ENCODE results near the gene SERINC2. TPM values are rescaled to one million over a fixed set of nuclear protein-coding genes. Genes with fewer than 3 reads are reported as not detected.

Gene SERINC2
- total RNA-seq, 1 donor from 2014 or later: 30.4 TPM

- Histone ChIP-seq H3K4me1 (ENCODE audit: insufficient read depth, low read length) (no peaks in the 10 kb centered on the region), H3K9me3 (ENCODE audit: insufficient read depth, low read depth, low read length) (no peaks in the 10 kb centered on the region), H2AFZ (ENCODE audit: low read depth, low read length) (no peak overlapping the region), H3K36me3 (ENCODE audit: insufficient read depth, low read length) (no peaks in the 10 kb centered on the region), H3K27me3 (ENCODE audit: insufficient read depth, low read length) (peaks cover 3% of the 10 kb centered on the region), H3K4me2 (ENCODE audit: low read length) (no peak overlapping the region), H3K27ac (ENCODE audit: low read depth, low read length) (no peak overlapping the region), H3K79me2 (ENCODE audit: insufficient read depth, low read length) (no peaks in the 10 kb centered on the region), H3K9ac (ENCODE audit: low read length) (no peak overlapping the region), H4K20me1 (ENCODE audit: insufficient read depth, low read length) (no peaks in the 10 kb centered on the region), H3K4me3 (ENCODE audit: insufficient read depth, low read depth, low read length) (no peak overlapping the region)
- Mint-ChIP-seq H3K27ac (ENCODE audit: unreplicated experiment) (no peak overlapping the region), H3K4me1 (ENCODE audit: low read depth, unreplicated experiment) (no peaks in the 10 kb centered on the region), H3K4me3 (ENCODE audit: unreplicated experiment) (no peak overlapping the region), H3K36me3 (ENCODE audit: low read depth, unreplicated experiment) (peaks cover 9% of the 10 kb centered on the region), H3K27me3 (ENCODE audit: low read depth, unreplicated experiment) (peaks cover 10% of the 10 kb centered on the region), H3K9me3 (ENCODE audit: unreplicated experiment) (peaks cover 6% of the 10 kb centered on the region)
- TF ChIP-seq CTCF (IDR thresholded peaks at IDR 0.05; ENCODE audit: insufficient read depth, low read depth, low read length) (no peak), EZH2 (IDR thresholded peaks at IDR 0.05; ENCODE audit: insufficient read depth, low read length) (no peak)
- no peak for DNase-seq (ENCODE audit: low read depth)
- no peak for FAIRE-seq
Observed at GRCh38 chr1:31437433-31438037, 24.5 kb downstream of the SERINC2 start.

GRCh38 chr1:31439276-31439675 is 26.3 kb downstream of the SERINC2 start:
- H3K9ac ChIP-seq (ENCODE audit: low read length): no peak overlapping the region
- H4K20me1 ChIP-seq (ENCODE audit: insufficient read depth, low read length): no peaks in the 10 kb centered on the region
- H3K4me2 ChIP-seq (ENCODE audit: low read length): no peak overlapping the region
- no peak overlapping the region for H3K4me3 Mint-ChIP-seq (ENCODE audit: unreplicated experiment)
- H3K4me1 Mint-ChIP-seq (ENCODE audit: low read depth, unreplicated experiment): no peaks in the 10 kb centered on the region
- no peak overlapping the region for H3K27ac Mint-ChIP-seq (ENCODE audit: unreplicated experiment)
- TF ChIP-seq CTCF (IDR thresholded peaks at IDR 0.05; ENCODE audit: insufficient read depth, low read depth, low read length) (no peak), EZH2 (IDR thresholded peaks at IDR 0.05; ENCODE audit: insufficient read depth, low read length) (no peak)
- H3K36me3 ChIP-seq (ENCODE audit: insufficient read depth, low read length): no peaks in the 10 kb centered on the region
- H3K9me3 ChIP-seq (ENCODE audit: insufficient read depth, low read depth, low read length): peaks cover 3% of the 10 kb centered on the region
- peaks cover 15% of the 10 kb centered on the region for H3K9me3 Mint-ChIP-seq (ENCODE audit: unreplicated experiment)
- no peak overlapping the region for H3K27ac ChIP-seq (ENCODE audit: low read depth, low read length)
- no peak overlapping the region for H3K4me3 ChIP-seq (ENCODE audit: insufficient read depth, low read depth, low read length)
- peaks cover 3% of the 10 kb centered on the region for H3K27me3 ChIP-seq (ENCODE audit: insufficient read depth, low read length)
- FAIRE-seq: no peak
- H3K79me2 ChIP-seq (ENCODE audit: insufficient read depth, low read length): no peaks in the 10 kb centered on the region
- peaks cover 10% of the 10 kb centered on the region for H3K27me3 Mint-ChIP-seq (ENCODE audit: low read depth, unreplicated experiment)
- no peak overlapping the region for H2AFZ ChIP-seq (ENCODE audit: low read depth, low read length)
- H3K4me1 ChIP-seq (ENCODE audit: insufficient read depth, low read length): no peaks in the 10 kb centered on the region
- H3K36me3 Mint-ChIP-seq (ENCODE audit: low read depth, unreplicated experiment): peaks cover 2% of the 10 kb centered on the region
- no peak for DNase-seq (ENCODE audit: low read depth)

- Mint-ChIP-seq H3K9me3 (ENCODE audit: unreplicated experiment) (peaks cover 18% of the 10 kb centered on the region), H3K4me1 (ENCODE audit: low read depth, unreplicated experiment) (no peaks in the 10 kb centered on the region), H3K27me3 (ENCODE audit: low read depth, unreplicated experiment) (peaks cover 12% of the 10 kb centered on the region), H3K36me3 (ENCODE audit: low read depth, unreplicated experiment) (peaks cover 2% of the 10 kb centered on the region), H3K4me3 (ENCODE audit: unreplicated experiment) (no peak overlapping the region), H3K27ac (ENCODE audit: unreplicated experiment) (no peak overlapping the region)
- Histone ChIP-seq H2AFZ (ENCODE audit: low read depth, low read length) (no peak overlapping the region), H3K4me3 (ENCODE audit: insufficient read depth, low read depth, low read length) (no peak overlapping the region), H4K20me1 (ENCODE audit: insufficient read depth, low read length) (no peaks in the 10 kb centered on the region), H3K79me2 (ENCODE audit: insufficient read depth, low read length) (no peaks in the 10 kb centered on the region), H3K36me3 (ENCODE audit: insufficient read depth, low read length) (no peaks in the 10 kb centered on the region), H3K4me1 (ENCODE audit: insufficient read depth, low read length) (no peaks in the 10 kb centered on the region), H3K27ac (ENCODE audit: low read depth, low read length) (no peak overlapping the region), H3K9ac (ENCODE audit: low read length) (no peak overlapping the region), H3K4me2 (ENCODE audit: low read length) (no peak overlapping the region), H3K9me3 (ENCODE audit: insufficient read depth, low read depth, low read length) (peaks cover 3% of the 10 kb centered on the region), H3K27me3 (ENCODE audit: insufficient read depth, low read length) (peaks cover 3% of the 10 kb centered on the region)
- DNase-seq (ENCODE audit: low read depth) (no peak), FAIRE-seq (no peak)
- TF ChIP-seq CTCF (IDR thresholded peaks at IDR 0.05; ENCODE audit: insufficient read depth, low read depth, low read length): no peak
- no peak for TF ChIP-seq EZH2 (IDR thresholded peaks at IDR 0.05; ENCODE audit: insufficient read depth, low read length)
Observed at GRCh38 chr1:31441073-31441472, 28.1 kb downstream of the SERINC2 start.

Measured in astrocyte (in vitro differentiated cells and primary cell).